Measurements from ENCODE around the gene SNCG.

Gene SNCG

GRCh38 chr10:86960863-86961434, 2.5 kb downstream of the SNCG start:
- POLR2A ChIA-PET, result no interaction called here
- DNase-seq (ENCODE audit: extremely low spot score), result no peak
- CTCF ChIA-PET, result interaction anchor here (0.7 to 15.9 kb wide), 12 partner anchors 8 to 279 kb away, joined by 3 to 238 read pairs (median 6); partner anchors contain the start of gene ADIRF
- TF ChIP-seq, protein P1, sequence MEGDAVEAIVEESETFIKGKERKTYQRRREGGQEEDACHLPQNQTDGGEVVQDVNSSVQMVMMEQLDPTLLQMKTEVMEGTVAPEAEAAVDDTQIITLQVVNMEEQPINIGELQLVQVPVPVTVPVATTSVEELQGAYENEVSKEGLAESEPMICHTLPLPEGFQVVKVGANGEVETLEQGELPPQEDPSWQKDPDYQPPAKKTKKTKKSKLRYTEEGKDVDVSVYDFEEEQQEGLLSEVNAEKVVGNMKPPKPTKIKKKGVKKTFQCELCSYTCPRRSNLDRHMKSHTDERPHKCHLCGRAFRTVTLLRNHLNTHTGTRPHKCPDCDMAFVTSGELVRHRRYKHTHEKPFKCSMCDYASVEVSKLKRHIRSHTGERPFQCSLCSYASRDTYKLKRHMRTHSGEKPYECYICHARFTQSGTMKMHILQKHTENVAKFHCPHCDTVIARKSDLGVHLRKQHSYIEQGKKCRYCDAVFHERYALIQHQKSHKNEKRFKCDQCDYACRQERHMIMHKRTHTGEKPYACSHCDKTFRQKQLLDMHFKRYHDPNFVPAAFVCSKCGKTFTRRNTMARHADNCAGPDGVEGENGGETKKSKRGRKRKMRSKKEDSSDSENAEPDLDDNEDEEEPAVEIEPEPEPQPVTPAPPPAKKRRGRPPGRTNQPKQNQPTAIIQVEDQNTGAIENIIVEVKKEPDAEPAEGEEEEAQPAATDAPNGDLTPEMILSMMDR (IDR thresholded peaks at IDR 0.05; ENCODE audit: control extremely low read depth, extremely low read depth, low read depth, missing control alignments), result no peak

- TF ChIP-seq, protein P1 (IDR thresholded peaks at IDR 0.05; ENCODE audit: control extremely low read depth, extremely low read depth, low read depth, missing control alignments), result no peak
- CTCF ChIA-PET, result interaction anchor here (1.5 to 15.9 kb wide), 3 partner anchors 19 to 279 kb away, joined by 4 to 238 read pairs (median 18); no protein-coding TSS in a partner anchor
- POLR2A ChIA-PET, result no interaction called here
- DNase-seq (ENCODE audit: extremely low spot score), result no peak
These were observed 3.2 kb downstream of the SNCG start for GRCh38 chr10:86961481-86962091.

GRCh38 chr10:86962136-86962980, 4.0 kb downstream of the SNCG start:
- DNase-seq (ENCODE audit: extremely low spot score), result no peak
- ChIA-PET CTCF (interaction anchor here (1.0 to 15.9 kb wide), 3 partner anchors 20 to 273 kb away, joined by 3 to 238 read pairs (median 18); no protein-coding TSS in a partner anchor), POLR2A (no interaction called here)
- TF ChIP-seq, protein P1 (IDR thresholded peaks at IDR 0.05; ENCODE audit: control extremely low read depth, extremely low read depth, low read depth, missing control alignments), result no peak

GRCh38 chr10:86962981-86963310, 4.5 kb downstream of the SNCG start:
- CTCF ChIA-PET, result interaction anchor here (1.0 to 15.9 kb wide), 3 partner anchors 20 to 274 kb away, joined by 3 to 238 read pairs (median 18); no protein-coding TSS in a partner anchor
- DNase-seq (ENCODE audit: extremely low spot score), result no peak
- TF ChIP-seq, protein P1 (IDR thresholded peaks at IDR 0.05; ENCODE audit: control extremely low read depth, extremely low read depth, low read depth, missing control alignments), result no peak
- POLR2A ChIA-PET, result no interaction called here

GRCh38 chr10:86963341-86963919, 5.0 kb downstream of the SNCG start:
- ChIA-PET POLR2A (no interaction called here), CTCF (interaction anchor here (15.9 kb wide), 1 partner anchor 21 kb away, joined by 238 read pairs; no protein-coding TSS in a partner anchor)
- TF ChIP-seq, protein P1 (IDR thresholded peaks at IDR 0.05; ENCODE audit: control extremely low read depth, extremely low read depth, low read depth, missing control alignments), result no peak
- DNase-seq (ENCODE audit: extremely low spot score), result no peak
